GM19395 (cell line): ENCODE results near the gene ZNF641.
"Not testable (repeated sequence)": the region's sequence is repeated elsewhere in the genome, so short reads cannot be mapped to it uniquely, and the experiment has no call there.

Experiments
- ATAC-seq: cut with Tn5 transposase; IDR thresholded peaks from one replicate; pipeline ENCODE4 v1.9.1; 2021; ENCODE audit warnings: mild to moderate bottlenecking, moderate library complexity; ENCODE audit not compliant: unreplicated experiment

The ZNF641 gene

DNA sequence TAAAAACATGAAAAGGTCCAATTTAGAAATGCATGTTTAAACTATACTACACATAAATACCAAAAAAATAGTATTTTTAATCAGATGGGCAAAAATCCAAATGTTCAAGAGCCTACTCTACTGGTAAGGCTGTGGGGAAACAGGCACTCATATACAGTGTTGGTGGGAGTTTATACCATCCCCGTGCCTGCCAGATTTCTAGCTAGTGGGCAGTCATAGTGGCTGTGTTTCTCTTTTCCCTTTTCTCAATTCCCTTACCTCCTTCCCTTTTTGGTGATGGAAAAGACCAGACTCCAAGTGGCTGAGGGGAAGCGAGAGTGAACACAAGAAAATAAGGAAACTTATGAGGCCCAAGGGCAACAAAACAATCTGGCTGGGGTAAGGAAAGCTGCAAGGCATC is 14.7 kb downstream of the ZNF641 start:
- no peak for ATAC-seq

DNA sequence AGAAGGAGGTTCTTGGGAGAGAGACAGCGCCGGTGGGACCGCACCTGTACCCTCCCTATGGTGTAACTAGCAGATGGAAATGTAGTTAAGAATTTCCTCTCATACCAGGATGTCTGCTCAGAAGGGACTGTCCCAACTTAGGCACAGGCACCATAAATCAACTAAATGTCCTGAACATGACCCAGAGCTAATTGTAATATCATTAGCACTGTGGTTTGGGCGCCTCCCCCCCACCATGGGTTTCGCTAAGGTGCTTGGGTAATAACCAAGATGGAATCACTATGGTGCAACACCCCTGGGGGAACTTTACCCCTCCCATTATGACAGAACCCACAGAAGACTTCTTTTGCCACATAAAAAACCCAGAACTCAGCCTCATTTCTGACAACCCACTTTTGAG is 15.9 kb downstream of the ZNF641 start:
- ATAC-seq = no peak

DNA sequence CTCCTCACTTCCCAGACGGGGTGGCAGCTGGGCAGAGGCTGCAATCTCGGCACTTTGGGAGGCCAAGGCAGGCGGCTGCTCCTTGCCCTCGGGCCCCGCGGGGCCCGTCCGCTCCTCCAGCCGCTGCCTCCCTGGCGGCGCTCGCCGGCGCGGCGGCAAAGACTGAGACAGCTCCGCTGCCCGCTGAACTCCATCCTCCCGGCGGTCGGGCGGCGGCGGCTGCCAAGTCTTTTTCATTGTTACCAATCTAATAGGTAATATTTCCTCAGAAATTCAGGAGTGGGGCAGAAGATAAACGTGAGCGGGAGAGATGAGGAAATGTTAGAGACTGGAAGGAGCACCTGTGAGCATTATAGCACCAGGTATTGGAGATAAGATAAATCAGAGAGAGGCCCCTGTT is 17.0 kb downstream of the ZNF641 start:
- ATAC-seq = not testable (repeated sequence)

DNA sequence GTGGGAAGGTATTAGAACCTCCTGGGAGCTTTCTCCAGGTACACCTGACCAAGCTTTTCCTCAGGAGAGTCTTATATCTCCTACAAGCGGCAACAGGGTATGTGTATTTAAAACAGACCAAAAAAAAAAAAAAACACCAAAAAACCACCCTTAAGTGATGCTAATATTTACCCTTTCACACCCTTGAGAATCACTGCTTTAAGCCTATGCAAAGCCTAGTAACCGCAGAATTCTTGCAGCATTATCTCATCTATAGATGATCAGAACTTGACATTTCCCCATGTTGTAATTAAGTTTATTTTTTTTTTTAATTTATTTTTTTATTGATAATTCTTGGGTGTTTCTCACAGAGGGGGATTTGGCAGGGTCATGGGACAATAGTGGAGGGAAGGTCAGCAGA is 19.3 kb downstream of the ZNF641 start:
- no peak for ATAC-seq

DNA sequence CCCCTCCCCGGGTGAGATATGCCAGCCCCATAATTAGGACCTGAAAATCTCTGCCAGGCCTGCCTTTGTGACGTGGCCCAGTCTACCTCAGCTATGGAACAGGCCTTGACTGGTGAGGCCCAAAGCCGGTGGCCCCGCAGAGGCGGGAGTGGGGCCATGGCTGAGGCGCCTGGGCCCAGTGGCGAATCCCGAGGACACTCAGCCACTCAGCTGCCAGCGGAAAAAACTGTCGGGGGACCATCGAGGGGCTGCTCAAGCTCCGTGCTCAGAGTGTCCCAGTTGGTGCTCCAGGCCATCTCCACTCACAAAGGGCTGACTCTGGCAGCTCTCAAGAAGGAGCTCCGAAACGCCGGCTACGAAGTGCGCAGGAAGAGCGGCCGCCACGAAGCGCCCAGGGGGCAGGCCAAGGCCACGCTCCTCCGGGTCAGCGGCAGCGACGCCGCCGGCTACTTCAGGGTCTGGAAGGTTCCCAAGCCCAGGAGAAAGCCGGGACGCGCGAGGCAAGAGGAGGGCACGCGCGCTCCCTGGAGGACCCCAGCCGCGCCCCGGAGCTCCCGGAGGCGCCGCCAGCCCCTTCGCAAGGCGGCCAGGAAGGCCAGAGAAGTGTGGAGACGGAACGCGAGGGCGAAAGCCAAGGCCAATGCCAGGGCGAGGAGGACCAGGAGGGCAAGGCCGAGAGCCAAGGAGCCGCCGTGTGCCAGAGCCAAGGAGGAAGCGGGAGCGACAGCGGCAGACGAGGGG is 21.4 kb downstream of the ZNF641 start:
- no peak for ATAC-seq

DNA sequence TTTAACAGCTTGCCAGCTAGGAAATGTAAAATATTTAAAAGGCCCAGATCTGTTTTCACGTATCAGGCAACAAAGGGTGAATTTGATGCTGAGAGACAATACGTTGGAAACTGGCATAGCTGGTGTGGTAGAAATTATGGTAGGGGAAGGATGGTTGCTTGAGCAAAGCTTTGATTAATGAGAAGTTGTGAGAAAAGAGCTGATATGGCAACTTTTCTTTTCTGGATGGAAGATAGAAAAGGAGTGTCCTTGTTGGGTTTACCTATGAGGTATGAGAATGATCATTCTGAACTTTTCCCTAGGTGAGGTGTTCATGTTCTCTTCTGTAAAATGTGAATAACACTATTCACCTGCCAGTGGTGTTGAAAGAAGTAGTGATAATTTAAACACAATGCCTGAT is 34.2 kb downstream of the ZNF641 start:
- ATAC-seq = no peak

DNA sequence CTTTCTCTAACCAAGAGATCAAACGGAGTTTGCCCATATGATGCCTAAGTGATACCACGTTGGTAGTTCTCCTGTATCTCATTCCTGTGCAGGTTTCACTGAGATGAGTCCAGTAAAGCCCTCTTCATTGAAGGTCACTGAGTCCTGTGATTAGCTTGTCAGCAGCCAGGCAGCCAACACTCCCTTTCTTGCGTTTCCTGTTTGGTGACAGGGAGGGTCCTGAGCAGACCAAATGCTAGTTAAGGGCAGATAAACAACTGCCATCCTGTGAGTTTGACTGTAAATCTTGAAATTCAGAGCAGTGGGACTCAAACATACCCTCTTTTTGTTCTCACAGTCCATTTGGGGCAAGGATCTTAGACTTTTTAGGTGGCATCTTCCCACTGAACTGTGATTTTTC is 39.4 kb downstream of the ZNF641 start:
- no peak for ATAC-seq

DNA sequence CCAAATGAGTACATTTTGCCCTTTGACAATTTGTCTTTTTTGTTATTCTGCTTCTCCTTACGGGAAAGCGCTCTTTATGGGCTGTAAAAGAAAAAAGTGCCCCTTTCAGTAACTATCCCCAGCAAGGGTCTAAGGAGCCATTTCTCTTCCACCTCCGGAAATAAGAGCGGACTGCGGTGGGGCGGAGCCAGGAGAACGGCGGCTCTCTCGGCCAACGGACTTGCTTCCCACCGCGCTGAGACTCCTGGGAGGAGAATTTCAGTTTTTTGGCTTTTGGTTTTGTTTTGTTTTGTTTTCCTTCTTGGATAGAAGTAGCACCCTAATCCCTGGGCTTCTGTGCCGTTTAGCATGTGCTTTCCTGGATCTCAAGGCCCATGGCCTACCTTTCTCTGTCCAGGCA is 43.5 kb downstream of the ZNF641 start:
- ATAC-seq = no peak

DNA sequence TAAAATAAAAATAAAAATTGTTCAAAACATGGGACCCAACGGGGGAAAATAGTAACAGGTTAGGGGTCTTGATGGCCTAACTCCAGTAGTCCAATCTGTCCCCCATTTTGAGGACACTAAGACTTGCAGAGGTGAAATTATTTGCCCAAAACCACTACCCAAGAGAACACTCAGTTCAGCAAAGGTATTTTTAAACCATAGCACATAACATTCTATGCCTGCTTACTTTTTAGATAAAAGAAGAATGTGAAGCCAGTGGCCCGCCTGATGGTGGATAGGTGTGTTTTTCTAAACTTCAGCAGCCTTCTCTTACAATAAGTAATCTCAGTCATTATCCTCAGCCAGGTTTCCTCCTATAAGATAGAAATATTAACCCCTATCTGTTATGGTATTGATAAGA is 45.5 kb downstream of the ZNF641 start:
- no peak for ATAC-seq

DNA sequence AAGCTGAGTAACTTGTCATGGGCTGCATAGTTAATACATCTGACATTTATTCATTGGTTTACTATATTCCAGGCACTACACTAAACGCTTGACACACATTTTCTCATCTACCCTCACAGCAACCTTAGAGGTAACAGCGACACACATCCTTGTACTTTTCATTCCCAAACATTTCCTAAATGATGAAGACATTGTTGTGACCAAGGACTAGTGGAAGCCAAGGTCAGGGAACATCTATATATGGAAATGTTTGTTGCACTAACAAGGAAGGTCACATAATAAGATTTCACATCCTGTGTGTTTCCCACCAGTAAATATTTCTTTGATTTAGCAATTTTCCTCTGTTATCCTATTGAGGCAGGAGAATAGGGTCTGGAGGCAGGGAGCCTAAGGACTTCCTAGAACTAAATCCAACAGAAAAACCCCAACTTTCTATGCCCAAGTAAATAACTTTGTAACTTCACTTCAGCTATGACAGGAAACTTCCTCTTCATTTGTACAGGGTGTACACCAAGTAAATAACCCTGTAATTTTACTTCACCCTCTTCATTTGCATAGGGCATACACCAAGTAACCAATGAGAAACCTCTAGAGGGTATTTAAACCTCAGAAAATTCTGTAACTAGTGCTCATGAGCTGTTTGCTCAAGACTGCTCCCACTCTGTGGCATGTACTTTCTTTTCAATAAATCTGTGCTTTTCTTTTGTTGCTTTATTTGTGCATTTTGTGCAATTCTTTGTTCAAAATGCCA is 48.4 kb downstream of the ZNF641 start:
- no peak for ATAC-seq

DNA sequence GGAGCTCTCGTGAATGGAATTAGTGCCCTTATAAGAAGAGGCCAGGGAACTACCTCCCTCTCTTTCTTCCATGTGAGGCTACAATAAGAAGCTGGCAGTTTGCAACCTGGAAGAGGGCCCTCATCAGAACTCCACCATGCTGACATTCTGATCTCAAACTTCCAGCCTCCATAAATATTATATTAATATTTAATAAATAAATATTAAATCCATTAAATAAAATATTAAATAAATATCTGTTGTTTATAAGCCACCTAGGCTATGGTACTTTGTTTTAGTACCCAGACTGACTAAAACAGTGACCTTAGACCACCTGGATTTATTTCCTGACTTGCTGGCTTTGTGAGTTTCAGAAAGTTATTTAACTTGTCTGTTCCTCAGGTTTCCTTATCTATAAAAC is 49.9 kb downstream of the ZNF641 start:
- no peak for ATAC-seq

DNA sequence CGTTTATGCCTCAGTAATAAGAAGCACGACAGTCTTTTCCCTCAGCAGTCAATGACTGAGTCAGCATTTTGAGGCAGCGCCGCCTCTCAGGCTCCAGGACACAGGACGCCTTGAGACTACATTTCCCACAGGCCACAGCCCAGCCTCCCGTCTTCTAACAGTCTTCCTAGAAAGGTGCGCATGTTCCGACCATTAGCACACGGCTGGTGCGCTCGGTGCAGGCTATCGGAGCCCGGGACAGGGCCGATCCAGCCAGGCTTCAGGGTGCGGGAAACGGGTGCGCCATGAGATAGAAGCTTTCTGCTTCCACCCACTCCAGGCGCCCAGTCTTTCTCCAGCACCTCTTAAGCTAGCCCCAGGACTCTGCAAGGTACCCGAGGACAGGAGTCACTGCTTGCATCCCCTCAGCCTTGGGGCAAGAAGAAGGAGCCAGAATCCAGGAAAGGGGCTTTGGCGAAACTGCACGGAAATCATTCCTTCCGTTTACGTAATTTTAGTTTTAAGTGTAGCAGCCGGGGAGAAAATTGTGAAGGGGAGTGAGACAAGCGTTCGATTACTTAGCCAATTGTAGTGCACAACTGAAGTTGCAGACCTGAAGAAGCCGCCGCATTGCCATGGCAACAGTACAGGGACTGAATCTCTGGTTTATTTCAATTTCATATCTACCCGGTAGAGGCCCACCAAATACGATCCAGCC is 54.0 kb downstream of the ZNF641 start:
- peak; percentile 53 for ATAC-seq

DNA sequence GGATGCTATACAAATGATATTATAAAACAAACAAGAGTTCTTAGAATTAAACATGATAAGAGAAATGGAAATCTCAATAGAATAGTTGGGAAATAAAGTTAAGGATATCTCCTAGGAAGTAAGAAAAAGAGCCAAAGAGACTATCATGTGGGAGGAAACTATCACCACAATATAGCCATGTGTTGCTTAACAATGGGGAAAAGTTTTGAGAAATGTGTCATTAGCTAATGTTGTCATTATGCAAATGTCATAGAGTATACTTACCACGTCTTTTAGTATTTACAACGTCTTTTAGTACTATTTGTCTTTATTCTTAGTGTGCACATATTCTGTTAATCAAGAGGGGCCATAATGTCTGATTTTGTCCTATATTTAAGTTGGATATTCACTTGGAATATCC is 58.7 kb downstream of the ZNF641 start:
- no peak for ATAC-seq

DNA sequence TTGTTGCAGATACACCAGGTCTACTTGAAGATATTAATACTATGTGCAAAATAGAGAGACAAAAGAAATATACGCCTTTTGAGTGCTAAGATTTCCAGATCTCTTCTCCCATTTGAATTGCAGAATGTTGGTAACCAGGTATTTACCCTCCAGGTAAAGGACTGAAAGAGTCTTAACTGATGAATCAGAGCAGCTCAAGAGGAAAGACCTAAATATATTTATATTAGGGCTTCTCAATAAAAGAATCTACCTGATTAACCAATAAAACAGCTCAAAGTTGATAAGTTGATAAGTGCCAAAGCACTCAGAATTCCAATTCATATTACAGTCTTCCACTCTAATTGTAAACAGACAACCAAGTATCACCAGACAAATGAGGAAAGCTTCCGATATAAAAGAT is 59.2 kb downstream of the ZNF641 start:
- ATAC-seq = no peak

DNA sequence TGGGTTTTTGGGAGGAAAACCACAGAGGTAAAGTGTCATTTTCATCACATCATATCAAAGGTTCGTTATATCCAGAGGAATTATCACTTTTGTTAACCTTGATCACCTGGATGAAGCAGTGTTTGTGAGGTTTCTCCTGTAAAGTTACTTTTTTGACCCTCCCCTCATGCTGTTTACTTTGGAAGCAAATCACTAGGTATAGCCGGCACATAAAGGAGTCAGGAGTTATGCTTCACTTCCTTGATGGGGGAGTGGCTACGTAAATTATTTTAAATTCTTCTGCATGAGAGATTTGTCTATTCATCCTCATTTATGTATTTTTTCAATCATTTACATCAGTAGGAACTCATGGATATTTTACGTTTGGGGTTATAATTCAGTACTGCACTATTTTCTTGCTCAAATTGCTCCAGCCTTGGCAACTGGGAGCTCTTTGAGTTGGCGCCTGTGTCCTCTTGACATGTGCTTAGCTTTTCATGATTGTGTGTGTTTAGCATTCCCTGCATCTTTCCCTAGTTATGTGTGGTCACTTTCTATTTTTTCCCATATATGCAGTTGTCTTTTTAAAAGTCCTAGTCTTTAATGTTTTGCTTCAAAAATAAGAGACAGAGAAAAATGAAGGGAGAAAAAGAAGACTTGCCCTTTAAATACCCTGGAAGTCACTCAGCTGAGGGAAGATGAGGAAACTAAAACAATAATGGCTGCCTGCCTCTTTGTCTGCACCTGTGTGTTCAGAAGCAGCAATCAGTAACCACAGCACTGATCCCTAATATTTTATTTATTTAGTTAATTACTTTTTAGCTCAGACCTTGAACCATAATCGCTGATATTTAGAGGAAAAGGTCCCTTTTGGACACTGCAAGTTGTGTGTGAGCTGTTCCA is 62.1 kb downstream of the ZNF641 start:
- no peak for ATAC-seq
